KBM-7 (cell line): ENCODE results near the gene BUB1.
A peak's percentile ranks its signal among the peaks of the same experiment; 100 is the strongest.
"Not testable (repeated sequence)": the region's sequence is repeated elsewhere in the genome, so short reads cannot be mapped to it uniquely, and the experiment has no call there.

Source experiments
- DNase-seq: peaks from one replicate; pipeline ENCODE4 v3.0.0-alpha.2; 2015
- in situ Hi-C: fragments of 300-500 bp; cut with MboI; formaldehyde crosslinking; loops from 2 replicates; pipeline ENCODE4 v1.14.3; 2020; ENCODE audit warnings: low sequenced_read_pairs, low pct_unique_long_range_greater_than_20kb, mixed read lengths

The BUB1 gene

DNA sequence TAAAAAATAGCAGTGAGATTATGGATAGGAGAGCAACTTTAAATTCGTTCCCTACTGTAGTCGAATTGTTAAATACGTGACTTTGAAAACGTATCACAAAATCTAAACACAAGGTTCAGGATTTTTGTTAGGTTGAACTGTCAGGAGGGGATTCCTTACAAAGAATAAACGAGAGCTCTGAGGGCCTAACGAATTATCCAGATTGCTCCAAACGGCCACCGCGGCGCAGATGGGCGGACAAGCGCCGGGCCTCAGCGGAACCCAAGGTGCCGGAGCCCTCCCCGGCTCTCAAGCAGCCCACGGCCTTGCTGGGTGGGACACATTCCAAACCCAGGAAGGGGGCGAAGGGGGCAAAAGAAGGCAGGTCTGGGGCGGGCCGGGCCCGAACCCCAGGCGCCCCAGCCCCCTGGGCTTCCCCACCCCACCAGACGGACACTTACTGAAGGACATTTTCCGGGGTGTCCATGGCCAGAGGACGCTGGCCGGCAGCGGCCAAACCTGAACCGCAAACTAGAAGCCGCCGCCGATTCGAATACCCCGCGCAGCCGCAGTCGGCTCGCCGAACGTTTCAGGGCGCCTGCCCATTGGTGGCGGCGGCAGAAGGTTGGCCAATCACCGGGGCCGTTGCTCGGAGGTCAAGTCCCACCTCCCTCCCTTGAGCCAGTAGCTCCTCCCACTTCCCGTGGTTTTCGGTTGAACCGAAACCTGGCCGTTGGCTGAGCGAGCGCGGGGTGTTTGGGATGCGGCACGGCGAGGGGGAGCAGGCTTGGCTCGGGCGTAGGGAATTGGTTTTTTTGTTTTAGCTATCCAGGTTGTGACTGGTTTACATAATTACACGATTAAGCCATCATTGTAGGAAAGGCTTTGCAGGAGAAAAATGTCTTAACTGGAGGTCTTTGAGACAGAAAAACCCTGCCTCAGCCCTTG, at the start of gene BUB1:
TSS of gene BUB1 (minus strand) at position 534 of the 927 bp plus-strand sequence. CDS start at position 466, 68 bp downstream.
- DNase-seq: peak; percentile 95
- in situ Hi-C loops: no loop called here

DNA sequence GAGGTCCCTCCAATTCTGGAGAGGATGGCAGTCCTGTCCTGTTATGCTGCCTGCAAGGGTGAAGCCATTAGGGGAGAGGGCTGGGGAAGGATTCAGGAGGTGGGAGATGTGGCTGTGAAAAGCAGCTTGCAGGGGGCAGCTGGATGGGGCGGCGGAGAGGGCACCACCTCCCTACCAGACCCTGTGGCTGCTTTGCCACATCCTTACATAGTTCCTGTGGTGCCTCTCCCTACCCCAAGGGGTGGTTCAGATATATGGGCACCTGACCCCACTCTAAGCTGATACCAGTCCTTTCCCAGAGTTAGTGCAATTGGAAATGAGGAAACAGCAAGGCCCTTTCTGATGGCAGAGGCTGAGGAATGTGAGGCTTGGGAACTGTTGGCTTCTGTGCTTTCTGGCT, 48.4 kb upstream of the BUB1 start:
- in situ Hi-C loops: no loop called here
- no peak for DNase-seq

DNA sequence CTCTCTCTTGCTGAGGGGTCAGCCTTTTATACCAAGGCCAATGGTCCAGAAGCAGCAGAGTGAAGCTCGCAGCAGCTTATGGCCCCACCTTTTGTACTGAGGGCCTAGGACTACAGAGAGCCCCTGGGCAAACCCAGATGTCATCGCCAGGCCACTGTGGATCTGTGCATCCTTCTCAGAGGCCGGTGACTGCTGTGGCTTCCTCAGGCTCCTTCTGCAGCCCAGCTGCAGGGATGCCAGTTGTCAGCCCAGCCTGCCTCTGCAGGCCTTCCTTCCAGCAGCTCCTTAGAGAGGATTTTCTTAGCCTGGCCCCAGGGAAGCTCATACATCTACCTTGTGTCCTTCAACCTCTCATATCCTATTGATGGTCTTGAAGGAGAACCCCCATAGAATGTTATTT, 48.0 kb upstream of the BUB1 start:
- no peak for DNase-seq
- in situ Hi-C loops: no loop called here

DNA sequence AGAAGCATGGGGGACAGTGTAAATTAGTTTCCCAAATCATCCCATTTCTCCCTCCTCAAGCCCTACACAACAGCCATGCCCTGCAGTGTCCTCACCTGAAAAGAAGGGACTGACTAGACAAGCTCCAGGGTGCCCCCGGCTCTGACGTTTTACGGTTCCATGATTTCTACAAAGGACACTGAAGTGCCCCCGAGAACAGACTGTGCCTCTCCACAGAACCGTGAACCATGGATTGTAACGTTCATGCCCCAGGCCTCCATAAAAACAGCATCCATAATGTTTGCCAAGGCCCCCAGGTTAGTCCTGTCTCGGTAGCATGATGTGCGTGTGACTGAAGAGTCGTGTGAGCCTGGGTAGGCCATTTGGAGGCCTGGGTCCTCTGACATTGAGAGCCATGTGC, 47.5 kb upstream of the BUB1 start:
- no peak for DNase-seq
- in situ Hi-C loops: no loop called here

DNA sequence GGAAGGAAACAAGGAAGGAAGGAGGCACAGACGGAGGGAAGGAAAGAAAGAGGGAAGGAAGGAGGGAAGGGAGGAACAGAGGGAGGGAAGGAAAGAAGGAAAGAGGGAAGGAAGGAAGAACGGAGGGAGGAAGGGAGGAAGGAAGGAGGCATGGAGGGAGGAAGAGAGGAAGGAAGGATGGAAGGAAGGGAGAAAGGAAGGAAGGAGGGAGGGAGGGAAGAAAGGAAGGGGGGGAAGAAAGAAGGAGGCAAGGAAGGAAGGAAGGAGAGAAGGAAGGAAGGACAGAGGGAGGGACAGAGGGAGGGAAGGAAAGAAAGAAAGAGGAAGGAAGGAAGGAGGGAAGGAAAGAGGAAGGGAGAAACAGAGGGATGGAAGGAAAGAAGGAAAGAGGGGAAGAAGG, 47.0 kb upstream of the BUB1 start:
- no peak for DNase-seq
- in situ Hi-C loops: no loop called here

DNA sequence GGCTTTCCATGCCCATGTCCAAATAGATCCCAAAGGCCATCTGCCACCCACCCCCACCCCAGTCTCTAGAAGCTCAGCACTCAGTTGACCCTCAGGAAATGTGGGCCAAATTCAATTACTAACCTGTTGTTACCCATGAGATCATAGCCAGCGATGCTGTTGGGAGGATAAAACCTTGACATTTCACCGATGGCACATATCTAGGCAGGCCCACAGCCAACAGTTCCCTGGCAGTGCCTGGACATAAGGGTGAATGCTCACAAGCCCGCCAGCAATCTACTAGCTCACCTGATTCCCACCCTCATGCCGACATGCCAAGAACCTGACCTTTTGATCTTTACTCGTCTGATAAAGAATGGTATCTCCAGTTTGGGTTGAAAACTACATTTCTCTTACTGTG, 42.7 kb upstream of the BUB1 start:
- no peak for DNase-seq
- in situ Hi-C loops: no loop called here

DNA sequence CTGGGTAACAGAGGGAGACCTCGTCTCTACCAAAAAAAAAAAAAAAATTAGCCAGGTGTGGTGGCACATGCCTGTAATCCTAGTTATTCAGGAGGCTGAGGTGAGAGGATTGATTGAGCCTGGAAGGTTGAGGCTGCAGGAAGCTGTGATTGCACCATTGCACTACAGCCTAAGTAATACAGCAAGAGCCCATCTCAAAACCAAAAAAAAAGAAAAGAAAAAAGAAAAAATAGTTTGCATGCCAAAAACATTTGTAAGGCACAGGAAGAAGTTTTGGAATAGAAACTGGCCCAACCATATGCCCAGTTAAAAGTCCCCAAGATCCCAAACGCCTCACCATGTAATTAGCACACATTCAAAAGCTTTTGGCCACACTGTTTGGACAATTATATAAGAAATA, 41.1 kb upstream of the BUB1 start:
- DNase-seq: no peak
- in situ Hi-C loops: no loop called here

DNA sequence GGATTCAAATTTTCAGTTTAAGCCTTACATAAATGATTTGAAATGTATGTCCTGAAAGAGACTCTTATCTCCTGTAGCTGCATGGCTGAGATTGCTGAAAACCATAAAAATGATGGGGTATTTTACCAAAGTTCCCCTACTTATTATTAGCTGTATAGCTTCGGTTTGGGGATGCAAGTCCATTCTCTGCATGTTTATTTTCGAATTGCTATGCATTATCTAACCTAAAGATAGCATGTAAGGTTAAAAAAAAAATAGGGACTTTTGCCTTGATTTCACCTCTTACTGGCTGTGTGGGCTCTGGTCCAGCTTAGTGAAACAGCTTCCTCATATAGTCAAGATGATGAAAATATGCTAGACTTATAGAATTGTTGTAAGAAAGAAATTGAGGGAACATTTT, 40.5 kb upstream of the BUB1 start:
- DNase-seq: no peak
- in situ Hi-C loops: no loop called here

DNA sequence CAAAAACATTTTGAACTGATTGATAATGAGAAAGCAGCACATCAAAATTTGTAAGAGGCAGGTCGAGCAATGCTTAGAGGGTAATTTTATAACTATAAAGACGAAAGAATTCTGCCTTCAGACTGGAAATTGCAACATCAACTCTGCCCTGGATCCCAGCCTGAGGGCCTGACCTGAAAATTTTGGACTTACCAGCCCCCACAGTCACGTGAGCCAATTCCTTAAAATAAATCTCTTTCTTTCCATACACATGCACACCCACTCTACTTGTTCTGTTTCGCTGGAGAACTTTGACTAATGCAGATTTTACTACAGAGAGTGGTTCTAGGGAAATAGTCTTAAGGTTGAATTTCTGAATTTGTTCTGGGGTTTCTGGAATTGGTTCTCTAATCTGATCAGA, 39.9 kb upstream of the BUB1 start:
- DNase-seq: no peak
- in situ Hi-C loops: no loop called here

DNA sequence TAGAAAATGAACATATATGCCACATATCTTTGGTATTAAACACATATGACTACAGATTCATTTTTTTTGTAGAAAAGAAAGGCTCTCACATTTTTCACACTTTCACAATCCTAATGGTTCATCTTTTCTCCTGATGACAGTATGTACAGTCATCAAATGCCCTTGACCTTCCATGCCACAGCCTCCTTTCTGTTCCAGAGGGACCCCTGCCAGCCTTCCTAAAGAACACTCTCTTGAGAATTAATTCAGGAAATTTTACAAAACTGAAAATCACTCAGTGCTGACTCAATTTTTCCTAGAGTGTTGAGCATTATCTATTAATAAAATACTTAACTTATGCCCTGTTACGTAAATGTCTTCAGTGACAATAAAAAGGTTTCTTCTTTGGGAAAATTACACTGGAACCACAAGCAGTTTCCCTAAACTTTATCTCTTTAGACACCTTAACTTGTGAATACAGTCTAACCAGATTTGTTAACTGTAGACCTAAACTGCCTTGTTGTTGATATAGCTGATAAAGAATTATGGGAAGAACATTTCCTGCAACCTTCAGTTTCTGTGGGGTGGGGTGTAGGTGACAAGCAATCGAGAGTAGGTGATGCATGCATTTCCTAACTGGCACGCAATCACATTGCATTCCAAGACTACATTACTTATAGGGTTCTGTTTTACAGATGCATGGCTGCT, 39.2 kb upstream of the BUB1 start:
- in situ Hi-C loops: no loop called here
- DNase-seq: no peak

DNA sequence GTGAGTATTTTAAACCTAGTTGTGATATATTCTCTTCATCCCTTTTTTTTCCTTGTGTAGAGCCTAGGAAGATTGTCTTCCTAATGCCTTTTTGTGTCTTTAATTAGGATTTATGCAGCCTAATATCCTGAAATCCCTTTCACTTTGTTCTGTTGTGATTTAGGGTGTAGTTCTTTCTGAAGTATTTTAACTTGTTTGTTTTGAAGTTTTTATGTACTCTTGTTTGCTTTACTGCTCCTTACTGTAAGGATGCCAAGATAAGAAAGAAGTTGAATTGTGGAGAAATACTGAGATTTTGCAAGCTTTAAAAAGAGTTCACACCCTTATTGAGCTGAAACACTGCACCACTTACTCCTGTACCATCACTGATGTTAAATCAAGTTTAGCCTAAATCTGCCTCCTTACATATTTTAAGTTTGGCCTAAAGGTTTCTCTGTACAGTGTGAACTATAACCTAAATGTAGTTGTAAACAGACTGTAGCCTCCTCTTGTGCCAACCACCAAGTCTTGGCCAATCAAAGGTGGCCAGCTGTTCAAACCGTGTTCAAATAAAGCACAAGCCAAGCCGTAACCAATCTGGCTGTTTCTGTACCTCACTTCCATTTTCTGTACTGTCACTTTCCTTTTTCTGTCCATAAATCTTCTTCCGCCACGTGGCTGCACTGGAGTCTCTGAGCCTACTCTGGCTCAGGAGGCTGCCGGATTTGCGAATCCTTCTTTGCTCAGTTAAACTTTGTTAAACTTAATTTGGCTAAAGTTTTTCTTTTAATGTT, 36.8 kb upstream of the BUB1 start:
- DNase-seq: no peak
- in situ Hi-C loops: no loop called here

DNA sequence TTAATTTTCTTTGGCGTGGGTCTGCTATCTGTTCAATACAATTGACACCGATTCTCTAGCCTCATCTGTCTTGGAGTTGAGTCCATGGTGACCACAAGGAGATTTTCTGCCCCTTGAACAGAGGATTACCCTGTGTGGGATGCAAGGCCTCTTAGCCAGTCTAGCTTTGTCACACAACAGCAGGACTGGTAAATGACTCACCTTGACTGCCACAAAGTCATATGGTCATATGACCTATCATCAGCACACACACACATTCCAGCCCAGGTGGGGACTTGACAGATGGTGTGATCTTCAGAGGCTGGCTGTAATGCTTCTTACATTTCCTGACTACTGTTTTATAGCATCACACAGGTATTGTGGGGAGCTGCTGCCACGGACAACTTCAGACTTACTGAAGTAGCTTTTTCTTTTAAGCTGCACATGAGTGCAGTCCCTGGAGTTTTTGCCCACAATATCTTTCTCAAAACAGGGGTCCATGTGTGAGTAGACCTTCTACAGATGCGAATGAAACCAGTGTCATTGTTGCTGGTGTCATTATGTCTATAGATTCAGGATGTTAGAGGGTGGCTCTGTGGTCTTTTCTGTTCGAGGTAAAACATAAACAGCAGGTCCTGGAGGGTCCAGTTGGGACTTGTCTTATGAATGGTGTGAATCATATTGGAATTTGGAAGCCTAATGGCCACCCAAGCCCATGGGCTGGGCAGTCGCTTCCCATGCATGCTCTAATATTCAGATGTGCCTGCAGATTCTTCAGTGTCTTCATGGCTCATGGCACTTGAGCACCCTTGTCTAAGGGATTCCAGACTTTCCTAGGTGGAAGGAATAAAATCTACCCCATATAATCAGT, 35.9 kb upstream of the BUB1 start:
- DNase-seq: no peak
- in situ Hi-C loops: no loop called here

DNA sequence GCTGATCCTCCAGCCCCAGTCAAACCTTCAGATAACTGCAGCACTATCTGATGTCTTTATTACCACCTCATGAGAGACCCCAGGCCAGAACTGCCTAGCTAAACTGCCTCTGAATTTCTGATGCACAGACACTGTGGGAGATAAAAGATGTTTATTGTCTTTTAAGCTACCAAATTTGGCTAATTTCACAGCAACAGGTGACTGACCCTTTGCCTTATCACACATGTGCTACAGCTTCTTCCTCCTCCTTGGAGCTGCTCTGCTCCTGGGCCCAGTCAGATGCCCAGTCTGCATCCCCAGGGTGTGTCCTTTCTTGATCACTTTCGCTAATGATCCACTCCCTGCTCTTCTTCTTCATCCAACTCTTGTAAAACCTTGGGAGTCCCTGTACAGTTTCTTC, 34.9 kb upstream of the BUB1 start:
- in situ Hi-C loops: no loop called here
- DNase-seq: no peak

DNA sequence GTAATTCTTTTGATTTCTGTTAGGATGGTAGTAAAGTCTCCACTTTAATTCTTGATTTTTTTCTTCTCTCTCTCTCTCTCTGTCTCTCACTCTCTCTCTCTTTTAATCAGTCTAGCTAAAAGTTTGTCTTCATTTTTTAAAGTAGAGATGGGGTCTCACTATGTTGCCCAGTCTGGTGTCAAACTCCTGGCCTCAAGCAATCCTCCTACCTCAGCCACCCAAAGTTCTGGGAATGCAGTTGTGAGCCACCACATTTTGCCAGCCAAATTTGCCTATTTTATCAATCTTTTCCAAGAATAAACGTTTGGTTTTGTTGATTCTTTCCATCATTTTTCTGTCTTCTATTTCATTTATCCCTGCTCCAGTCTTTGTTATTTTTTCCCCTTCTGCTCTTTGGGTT, 30.6 kb upstream of the BUB1 start:
- in situ Hi-C loops: no loop called here
- DNase-seq: no peak

DNA sequence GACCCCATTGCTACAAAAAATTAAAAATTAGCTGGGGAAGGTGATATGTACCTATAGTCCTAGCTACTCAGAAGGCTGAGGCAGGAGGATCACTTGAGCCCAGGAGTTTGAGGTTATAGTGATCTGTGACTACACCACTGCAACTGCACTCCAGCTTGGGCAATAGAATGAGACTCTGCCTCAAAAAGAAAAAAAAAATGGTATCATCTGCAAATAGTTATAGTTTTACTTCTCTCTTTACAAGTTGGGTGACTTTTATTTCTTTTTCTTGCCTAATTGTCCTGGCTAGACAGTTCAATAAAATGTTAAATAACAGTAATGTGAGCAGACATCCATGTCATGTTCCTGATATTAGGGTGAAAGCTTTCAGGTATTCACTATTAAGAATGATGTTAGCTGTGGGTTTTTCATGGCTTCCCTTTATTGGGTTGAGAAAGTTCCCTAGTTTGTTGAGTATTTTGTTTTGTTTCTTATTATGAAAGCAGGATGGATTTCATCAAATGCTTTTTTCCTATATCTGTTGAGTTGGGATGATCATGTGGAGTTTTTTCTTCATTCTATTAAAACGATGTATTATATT, 29.6 kb upstream of the BUB1 start:
- in situ Hi-C loops: no loop called here
- DNase-seq: no peak

DNA sequence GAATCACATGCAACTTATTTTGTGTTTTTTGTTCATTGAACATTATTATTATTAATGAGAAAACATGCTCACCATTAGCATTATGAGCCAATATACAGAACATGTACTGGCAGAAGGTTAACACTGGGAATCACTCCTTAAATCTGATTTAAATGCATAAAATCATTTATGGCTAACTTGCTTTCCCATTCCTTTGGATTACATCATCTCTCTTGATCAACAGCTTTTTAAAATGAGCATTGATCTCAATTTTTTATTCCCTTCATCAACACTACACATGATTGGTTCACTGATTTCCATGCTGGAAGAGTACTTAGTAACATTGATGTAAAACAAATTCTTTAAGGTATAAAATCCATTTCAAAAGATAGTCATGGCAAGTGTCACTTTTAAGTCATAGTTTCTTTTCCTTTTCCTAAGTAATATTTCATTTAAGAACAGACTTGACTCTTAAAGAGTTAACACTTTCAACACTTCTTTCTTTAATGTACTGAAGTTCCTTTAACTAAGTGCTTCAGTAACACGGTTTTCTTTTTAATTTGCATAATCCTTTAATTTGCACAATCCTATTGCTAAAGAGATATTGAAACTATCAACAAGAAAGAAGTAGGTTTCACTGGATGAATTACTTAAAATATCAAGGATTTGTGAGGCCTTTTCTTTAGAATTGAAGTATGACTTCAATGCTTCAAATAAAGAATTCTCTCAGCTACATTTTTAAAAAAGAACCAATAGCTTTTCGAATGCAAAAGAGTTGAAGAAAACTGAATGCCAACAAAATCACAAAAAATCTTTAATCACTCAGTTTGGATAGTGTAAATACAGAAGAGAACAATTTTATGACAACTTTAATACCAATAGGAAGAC, 24.9 kb upstream of the BUB1 start:
- in situ Hi-C loops: no loop called here
- no peak for DNase-seq

DNA sequence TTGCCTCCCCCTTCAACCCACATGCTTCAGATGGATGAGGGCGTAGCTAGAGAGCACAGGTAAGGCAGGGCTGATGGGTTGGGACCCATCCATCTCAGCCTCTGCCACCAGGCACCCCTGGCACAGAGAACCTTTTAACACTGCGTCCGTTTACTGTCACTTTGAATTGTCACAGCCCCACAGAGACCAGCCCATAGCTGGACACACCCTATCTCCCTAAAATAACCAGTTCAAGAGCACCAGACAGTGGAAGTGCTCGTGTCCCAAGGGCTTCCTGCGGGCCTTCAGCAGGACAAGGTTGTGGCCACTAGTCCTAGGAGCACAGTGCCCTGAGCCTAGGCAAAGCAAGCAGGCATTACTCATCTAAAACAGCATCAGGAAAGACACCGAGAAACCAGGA, 20.4 kb upstream of the BUB1 start:
- in situ Hi-C loops, DNase-seq: not testable (repeated sequence)
